Measurements from ENCODE around the gene CSNK1D. TPM values are rescaled to one million over a fixed set of nuclear protein-coding genes. Genes with fewer than 3 reads are reported as not detected.

The CSNK1D gene
- polyA plus RNA-seq, 1 donor from 2014 or later, result 29.9 TPM

DNA sequence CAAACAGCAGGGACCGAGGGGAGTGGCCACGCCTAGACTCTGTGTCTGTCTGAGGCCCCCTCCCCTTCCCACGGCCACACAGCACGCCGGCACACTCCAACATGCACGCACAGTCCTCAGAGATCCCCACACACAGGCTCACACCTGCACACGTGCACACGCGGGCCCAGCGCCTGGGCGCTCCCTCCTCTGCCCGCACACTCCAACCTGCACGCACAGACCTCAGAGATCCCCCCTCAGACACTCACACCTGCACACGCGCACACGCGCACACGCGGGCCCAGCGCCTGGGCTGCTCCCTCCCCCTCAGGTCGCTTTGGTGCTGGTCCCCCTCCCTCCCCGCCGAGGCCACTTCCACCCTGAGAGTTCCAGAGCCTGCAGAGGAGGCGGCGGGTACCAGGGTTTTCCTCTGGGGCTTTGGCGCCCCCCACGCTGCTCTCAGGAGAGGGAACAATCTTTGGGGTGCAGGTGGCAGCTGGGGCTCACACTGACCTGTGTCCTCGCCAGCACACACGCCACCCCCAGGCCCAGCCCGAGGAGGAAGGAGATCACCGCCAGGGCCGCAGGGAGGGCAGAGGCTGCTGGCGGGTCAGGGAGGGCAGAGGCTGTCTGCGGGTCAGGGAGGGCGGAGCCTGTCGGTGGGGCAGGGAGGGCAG, 42.3 kb upstream of the CSNK1D start:
- no peaks in the 10 kb centered on the region for H4K20me1 ChIP-seq (ENCODE audit: insufficient read depth)
- H3F3A ChIP-seq (ENCODE audit: insufficient read depth, low read length, poor library complexity, severe bottlenecking), result no peaks in the 10 kb centered on the region
- H3K9ac ChIP-seq (ENCODE audit: low read length), result peak overlapping the region; percentile 12
- H3K36me3 ChIP-seq (ENCODE audit: insufficient read depth, low read length), result no peaks in the 10 kb centered on the region
- no peaks in the 10 kb centered on the region for H3K9me2 ChIP-seq (ENCODE audit: insufficient read depth, low read length)
- no peak overlapping the region for H3K4me2 ChIP-seq (ENCODE audit: low read length)
- H3K9me3 ChIP-seq (ENCODE audit: low read length), result no peaks in the 10 kb centered on the region
- H3K4me3 ChIP-seq (ENCODE audit: low read length), result no peak overlapping the region
- TF ChIP-seq SMC3 (conservative IDR thresholded peaks at IDR 0.05; ENCODE audit: poor library complexity), result no peak
- TF ChIP-seq MXI1 (conservative IDR thresholded peaks at IDR 0.05; ENCODE audit: poor library complexity, severe bottlenecking), result no peak
- TF ChIP-seq EP300 (conservative IDR thresholded peaks at IDR 0.05; ENCODE audit: poor library complexity, severe bottlenecking), result no peak
- no peak for TF ChIP-seq TAF1 (IDR thresholded peaks at IDR 0.05; ENCODE audit: low read depth)
- TF ChIP-seq, protein P1, sequence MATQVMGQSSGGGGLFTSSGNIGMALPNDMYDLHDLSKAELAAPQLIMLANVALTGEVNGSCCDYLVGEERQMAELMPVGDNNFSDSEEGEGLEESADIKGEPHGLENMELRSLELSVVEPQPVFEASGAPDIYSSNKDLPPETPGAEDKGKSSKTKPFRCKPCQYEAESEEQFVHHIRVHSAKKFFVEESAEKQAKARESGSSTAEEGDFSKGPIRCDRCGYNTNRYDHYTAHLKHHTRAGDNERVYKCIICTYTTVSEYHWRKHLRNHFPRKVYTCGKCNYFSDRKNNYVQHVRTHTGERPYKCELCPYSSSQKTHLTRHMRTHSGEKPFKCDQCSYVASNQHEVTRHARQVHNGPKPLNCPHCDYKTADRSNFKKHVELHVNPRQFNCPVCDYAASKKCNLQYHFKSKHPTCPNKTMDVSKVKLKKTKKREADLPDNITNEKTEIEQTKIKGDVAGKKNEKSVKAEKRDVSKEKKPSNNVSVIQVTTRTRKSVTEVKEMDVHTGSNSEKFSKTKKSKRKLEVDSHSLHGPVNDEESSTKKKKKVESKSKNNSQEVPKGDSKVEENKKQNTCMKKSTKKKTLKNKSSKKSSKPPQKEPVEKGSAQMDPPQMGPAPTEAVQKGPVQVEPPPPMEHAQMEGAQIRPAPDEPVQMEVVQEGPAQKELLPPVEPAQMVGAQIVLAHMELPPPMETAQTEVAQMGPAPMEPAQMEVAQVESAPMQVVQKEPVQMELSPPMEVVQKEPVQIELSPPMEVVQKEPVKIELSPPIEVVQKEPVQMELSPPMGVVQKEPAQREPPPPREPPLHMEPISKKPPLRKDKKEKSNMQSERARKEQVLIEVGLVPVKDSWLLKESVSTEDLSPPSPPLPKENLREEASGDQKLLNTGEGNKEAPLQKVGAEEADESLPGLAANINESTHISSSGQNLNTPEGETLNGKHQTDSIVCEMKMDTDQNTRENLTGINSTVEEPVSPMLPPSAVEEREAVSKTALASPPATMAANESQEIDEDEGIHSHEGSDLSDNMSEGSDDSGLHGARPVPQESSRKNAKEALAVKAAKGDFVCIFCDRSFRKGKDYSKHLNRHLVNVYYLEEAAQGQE (IDR thresholded peaks at IDR 0.05; ENCODE audit: borderline replicate concordance), result no peak
- no peaks in the 10 kb centered on the region for H3K79me2 ChIP-seq (replicated peaks; ENCODE audit: insufficient read depth, low read length)
- H2AFZ ChIP-seq (ENCODE audit: low read depth, low read length), result no peak overlapping the region
- H3K27ac ChIP-seq (ENCODE audit: low read length), result no peak overlapping the region
- H3K27me3 ChIP-seq (ENCODE audit: insufficient read depth, low read depth, low read length), result no peaks in the 10 kb centered on the region

DNA sequence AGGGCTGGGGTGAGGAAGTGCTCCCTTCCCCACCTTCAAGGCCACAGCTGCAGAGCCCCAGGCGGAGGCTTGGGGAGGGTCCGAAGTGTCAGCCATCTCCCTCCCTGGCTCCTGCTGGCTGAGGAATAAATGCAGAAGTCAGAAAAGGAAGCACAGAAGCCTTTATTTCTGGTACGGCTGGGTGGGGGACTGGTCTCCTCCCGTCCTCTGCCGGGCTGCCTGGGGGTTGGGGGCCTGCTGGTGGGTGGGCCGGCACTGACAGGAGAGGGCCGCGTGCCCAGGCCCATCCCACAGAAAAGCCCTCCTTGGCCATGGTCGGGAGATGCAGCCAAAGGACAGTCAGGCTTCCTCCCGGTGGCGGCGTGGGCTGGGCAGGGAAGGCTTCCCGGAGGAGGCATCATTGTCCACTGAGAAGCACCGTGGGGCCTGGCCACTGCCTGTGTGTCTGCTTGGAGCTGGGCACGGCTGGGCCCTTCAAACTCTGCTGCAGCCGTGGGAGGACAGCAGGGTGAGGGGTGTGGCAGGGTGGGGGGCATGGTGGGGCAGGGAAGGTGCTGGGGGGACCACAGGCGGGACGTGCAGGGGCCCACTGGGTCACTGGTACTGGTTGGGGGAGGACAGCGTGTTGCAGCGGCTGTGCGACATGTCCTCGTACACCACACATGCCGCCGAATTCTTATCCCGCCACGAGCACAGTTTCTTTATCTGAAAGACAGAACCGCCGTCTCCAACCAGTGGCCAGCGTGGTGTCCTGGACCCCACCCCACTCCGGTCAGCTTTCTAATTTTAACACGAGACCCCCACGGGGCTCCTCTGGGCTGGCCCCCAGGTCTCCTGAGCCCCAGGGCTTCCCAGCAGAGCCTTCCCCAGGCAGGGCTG, 41.5 kb upstream of the CSNK1D start:
- Histone ChIP-seq H3K79me2 (replicated peaks; ENCODE audit: insufficient read depth, low read length) (no peaks in the 10 kb centered on the region), H2AFZ (ENCODE audit: low read depth, low read length) (no peak overlapping the region), H3K4me2 (ENCODE audit: low read length) (no peak overlapping the region), H3K36me3 (ENCODE audit: insufficient read depth, low read length) (no peaks in the 10 kb centered on the region), H3K4me3 (ENCODE audit: low read length) (no peak overlapping the region), H3F3A (ENCODE audit: insufficient read depth, low read length, poor library complexity, severe bottlenecking) (no peaks in the 10 kb centered on the region), H3K9me3 (ENCODE audit: low read length) (no peaks in the 10 kb centered on the region), H3K27me3 (ENCODE audit: insufficient read depth, low read depth, low read length) (no peaks in the 10 kb centered on the region), H3K9me2 (ENCODE audit: insufficient read depth, low read length) (no peaks in the 10 kb centered on the region), H3K9ac (ENCODE audit: low read length) (peak overlapping the region; percentile 12), H4K20me1 (ENCODE audit: insufficient read depth) (no peaks in the 10 kb centered on the region), H3K27ac (ENCODE audit: low read length) (no peak overlapping the region)
- no peak for TF ChIP-seq SMC3 (conservative IDR thresholded peaks at IDR 0.05; ENCODE audit: poor library complexity)
- TF ChIP-seq, protein P1 (IDR thresholded peaks at IDR 0.05; ENCODE audit: borderline replicate concordance), result no peak
- no peak for TF ChIP-seq MXI1 (conservative IDR thresholded peaks at IDR 0.05; ENCODE audit: poor library complexity, severe bottlenecking)
- TF ChIP-seq, protein P2, sequence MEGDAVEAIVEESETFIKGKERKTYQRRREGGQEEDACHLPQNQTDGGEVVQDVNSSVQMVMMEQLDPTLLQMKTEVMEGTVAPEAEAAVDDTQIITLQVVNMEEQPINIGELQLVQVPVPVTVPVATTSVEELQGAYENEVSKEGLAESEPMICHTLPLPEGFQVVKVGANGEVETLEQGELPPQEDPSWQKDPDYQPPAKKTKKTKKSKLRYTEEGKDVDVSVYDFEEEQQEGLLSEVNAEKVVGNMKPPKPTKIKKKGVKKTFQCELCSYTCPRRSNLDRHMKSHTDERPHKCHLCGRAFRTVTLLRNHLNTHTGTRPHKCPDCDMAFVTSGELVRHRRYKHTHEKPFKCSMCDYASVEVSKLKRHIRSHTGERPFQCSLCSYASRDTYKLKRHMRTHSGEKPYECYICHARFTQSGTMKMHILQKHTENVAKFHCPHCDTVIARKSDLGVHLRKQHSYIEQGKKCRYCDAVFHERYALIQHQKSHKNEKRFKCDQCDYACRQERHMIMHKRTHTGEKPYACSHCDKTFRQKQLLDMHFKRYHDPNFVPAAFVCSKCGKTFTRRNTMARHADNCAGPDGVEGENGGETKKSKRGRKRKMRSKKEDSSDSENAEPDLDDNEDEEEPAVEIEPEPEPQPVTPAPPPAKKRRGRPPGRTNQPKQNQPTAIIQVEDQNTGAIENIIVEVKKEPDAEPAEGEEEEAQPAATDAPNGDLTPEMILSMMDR (IDR thresholded peaks at IDR 0.05; ENCODE audit: poor library complexity, severe bottlenecking), result no peak
- TF ChIP-seq EZH2 (IDR thresholded peaks at IDR 0.05; ENCODE audit: borderline replicate concordance, insufficient read depth, low read length, poor library complexity, severe bottlenecking), result no peak
- no peak for TF ChIP-seq POLR2AphosphoS5 (IDR thresholded peaks at IDR 0.05)
- TF ChIP-seq RAD21 (conservative IDR thresholded peaks at IDR 0.05), result no peak
- no peak for TF ChIP-seq EP300 (conservative IDR thresholded peaks at IDR 0.05; ENCODE audit: poor library complexity, severe bottlenecking)
- no peak for TF ChIP-seq TAF1 (IDR thresholded peaks at IDR 0.05; ENCODE audit: low read depth)

Data from neural cell (in vitro differentiated cells).